Calu3 (cell line): ENCODE measurements around the gene DAB2. TPM values are rescaled to one million over a fixed set of nuclear protein-coding genes. Genes with fewer than 3 reads are reported as not detected.

ENCODE experiments used
- BruUV-seq: library from RNA; stranded (reverse); fragments of 400-500 nt; replicated peaks from 2 replicates; lab custom pipeline; 2021; lab: Mats Ljungman, UMichigan
- CTCF ChIA-PET: fragments of 300-600 bp; sonication (Branson Sonifier 250); formaldehyde crosslinking; loops from one replicate; lab custom pipeline; 2022; ENCODE audit warnings: antibody characterized with exemption; lab: Charles Lee
- DNase-seq: peaks from one replicate; pipeline ENCODE4 v3.0.0; 2022
- H3K27ac Mint-ChIP-seq: one replicate; pipeline ENCODE4 v1.8.0; 2022; ENCODE audit warnings: mixed read lengths; ENCODE audit not compliant: unreplicated experiment
- H3K27me3 Mint-ChIP-seq: one replicate; pipeline ENCODE4 v1.8.0; 2022; ENCODE audit warnings: mixed read lengths; ENCODE audit not compliant: unreplicated experiment
- H3K36me3 Mint-ChIP-seq: one replicate; pipeline ENCODE4 v1.8.0; 2022; ENCODE audit warnings: mild to moderate bottlenecking, moderate library complexity, mixed read lengths; ENCODE audit not compliant: insufficient read depth, unreplicated experiment
- H3K4me1 Mint-ChIP-seq: one replicate; pipeline ENCODE4 v1.8.0; 2022; ENCODE audit warnings: mild to moderate bottlenecking, low read depth, mixed read lengths; ENCODE audit not compliant: unreplicated experiment
- H3K4me3 Mint-ChIP-seq: one replicate; pipeline ENCODE4 v1.8.0; 2022; ENCODE audit warnings: mild to moderate bottlenecking, low read depth, moderate library complexity, mixed read lengths; ENCODE audit not compliant: unreplicated experiment
- H3K9me3 Mint-ChIP-seq: one replicate; pipeline ENCODE4 v1.8.0; 2022; ENCODE audit warnings: low read depth, mixed read lengths; ENCODE audit not compliant: unreplicated experiment
- CTCF ChIP-seq: fragments of 200-600 bp; IDR thresholded peaks from one replicate; pipeline ENCODE4 v1.8.0; 2022; ENCODE audit warnings: antibody characterized with exemption; ENCODE audit not compliant: unreplicated experiment
- intact Hi-C: fragments of 100-400 bp; cut with micrococcal nuclease; formaldehyde crosslinking; loops from one replicate; pipeline ENCODE4 v1.10.0; 2022; ENCODE audit not compliant: unreplicated experiment
- total RNA-seq: library from RNA; stranded (reverse); gene quantifications from 2 replicates; pipeline ENCODE4 v1.2.3, GENCODE V29; 2022

Gene DAB2
- total RNA-seq, 1 experiment from 2014 or later: 12.4 TPM

GRCh38 chr5:39371367-39371635 is 53.5 kb downstream of the DAB2 start:
- intact Hi-C loops: loop anchor here (5.0 kb wide), 2 partner anchors 89 to 154 kb away; partner anchors contain the start of gene FYB1
- TF ChIP-seq CTCF: no peak
- H3K27me3 Mint-ChIP-seq: no peaks in the 10 kb centered on the region
- peaks cover 5% of the 10 kb centered on the region for H3K36me3 Mint-ChIP-seq
- BruUV-seq: no TSS peak
- H3K4me3 Mint-ChIP-seq: no peak overlapping the region
- no peaks in the 10 kb centered on the region for H3K9me3 Mint-ChIP-seq
- H3K27ac Mint-ChIP-seq: no peak overlapping the region
- CTCF ChIA-PET: no interaction called here
- H3K4me1 Mint-ChIP-seq: peaks cover 45% of the 10 kb centered on the region
- no peak for DNase-seq

- Mint-ChIP-seq H3K4me1 (peaks cover 41% of the 10 kb centered on the region), H3K9me3 (no peaks in the 10 kb centered on the region), H3K36me3 (peaks cover 5% of the 10 kb centered on the region), H3K27ac (no peak overlapping the region), H3K4me3 (no peak overlapping the region), H3K27me3 (no peaks in the 10 kb centered on the region)
- CTCF ChIA-PET: no interaction called here
- intact Hi-C loops: loop anchor here (5.0 kb wide), 2 partner anchors 88 to 153 kb away; partner anchors contain the start of gene FYB1
- TF ChIP-seq CTCF: no peak
- no peak for DNase-seq
- no TSS peak for BruUV-seq
These were observed 54.0 kb downstream of the DAB2 start for GRCh38 chr5:39370555-39371366.

- DNase-seq: no peak
- H3K4me1 Mint-ChIP-seq: peaks cover 36% of the 10 kb centered on the region
- intact Hi-C loops: no loop called here
- no peaks in the 10 kb centered on the region for H3K9me3 Mint-ChIP-seq
- no peaks in the 10 kb centered on the region for H3K27me3 Mint-ChIP-seq
- CTCF ChIA-PET: no interaction called here
- no peak for TF ChIP-seq CTCF
- H3K36me3 Mint-ChIP-seq: peaks cover 5% of the 10 kb centered on the region
- no peak overlapping the region for H3K4me3 Mint-ChIP-seq
- no peak overlapping the region for H3K27ac Mint-ChIP-seq
- no TSS peak for BruUV-seq
These were observed 55.5 kb downstream of the DAB2 start for GRCh38 chr5:39369123-39369815.

GRCh38 chr5:39368116-39368515 is 56.7 kb downstream of the DAB2 start:
- no peak for TF ChIP-seq CTCF
- no peaks in the 10 kb centered on the region for H3K27me3 Mint-ChIP-seq
- no peak overlapping the region for H3K4me3 Mint-ChIP-seq
- BruUV-seq: no TSS peak
- no peaks in the 10 kb centered on the region for H3K9me3 Mint-ChIP-seq
- H3K4me1 Mint-ChIP-seq: peaks cover 24% of the 10 kb centered on the region
- no peaks in the 10 kb centered on the region for H3K36me3 Mint-ChIP-seq
- no peak overlapping the region for H3K27ac Mint-ChIP-seq
- no peak for DNase-seq
- intact Hi-C loops: no loop called here
- CTCF ChIA-PET: no interaction called here
